Activated CD4-positive, alpha-beta T cell treated with anti-CD3 and anti-CD28 coated beads, Interleukin-2, amount 10 ng/mL, durations not matched to agents 7 days and 5 days (primary cell): ENCODE measurements around the gene DCST2. TPM values are rescaled to one million over a fixed set of nuclear protein-coding genes. Genes with fewer than 3 reads are reported as not detected.

Source experiments
- CTCF ChIA-PET: fragments of 350-600 bp; sonication (Branson Sonifier 250); formaldehyde crosslinking; loops from one replicate; lab custom pipeline; 2021; ENCODE audit warnings: antibody characterized with exemption; lab: Charles Lee
- POLR2A ChIA-PET: fragments of 350-600 bp; sonication (Branson Sonifier 250); formaldehyde crosslinking; loops from one replicate; lab custom pipeline; 2021; ENCODE audit warnings: antibody characterized with exemption; lab: Charles Lee
- DNase-seq: peaks from one replicate; pipeline ENCODE4 v3.0.0-alpha.2; 2020
- H3K27ac Mint-ChIP-seq: one replicate; pipeline ENCODE4 v1.8.0; 2021; ENCODE audit warnings: mild to moderate bottlenecking, moderate library complexity, mixed read lengths
- H3K27me3 Mint-ChIP-seq: one replicate; pipeline ENCODE4 v1.8.0; 2021; ENCODE audit warnings: mixed read lengths
- H3K36me3 Mint-ChIP-seq: one replicate; pipeline ENCODE4 v1.8.0; 2021; ENCODE audit warnings: low read depth, mixed read lengths
- H3K4me1 Mint-ChIP-seq: one replicate; pipeline ENCODE4 v1.8.0; 2021; ENCODE audit warnings: mixed read lengths
- H3K4me3 Mint-ChIP-seq: one replicate; pipeline ENCODE4 v1.8.0; 2021; ENCODE audit warnings: mild to moderate bottlenecking, moderate library complexity, mixed read lengths
- H3K9me3 Mint-ChIP-seq: one replicate; pipeline ENCODE4 v1.8.0; 2021; ENCODE audit warnings: mixed read lengths
- microRNA-seq: library from miRNA; unstranded; fragments of <30 nt; microRNA quantifications from one replicate; pipeline ENCODE4 v1.2.0, GENCODE V29; 2021; ENCODE audit warnings: borderline microRNAs expressed, borderline replicate concordance
- total RNA-seq, 2 experiments: library from RNA; stranded (reverse); gene quantifications; one replicate each; pipeline ENCODE4 v1.2.3, GENCODE V29; 2021

The DCST2 gene
- total RNA-seq, 2 experiments from 2014 or later = 0.50 to 0.73 TPM

GRCh38 chr1:154972517-154973343, 60.9 kb downstream of the DCST2 start:
- DNase-seq = no peak
- ChIA-PET POLR2A (interaction anchor here (1.6 kb wide), 1 partner anchor 22 kb away, joined by 6 read pairs; no protein-coding TSS in a partner anchor), CTCF (interaction anchor here (0.6 to 6.4 kb wide), 11 partner anchors 11 to 89 kb away, joined by 3 to 26 read pairs (median 5); partner anchors contain the start of genes FLAD1, PBXIP1, PMVK and PYGO2)
- no peak overlapping the region for H3K27ac Mint-ChIP-seq
- H3K4me3 Mint-ChIP-seq = no peak overlapping the region
- peaks cover 43% of the 10 kb centered on the region for H3K4me1 Mint-ChIP-seq
- H3K36me3 Mint-ChIP-seq = peaks cover 32% of the 10 kb centered on the region
- no peaks in the 10 kb centered on the region for H3K27me3 Mint-ChIP-seq
- H3K9me3 Mint-ChIP-seq = no peaks in the 10 kb centered on the region

GRCh38 chr1:154972213-154972516, 61.4 kb downstream of the DCST2 start:
- H3K4me3 Mint-ChIP-seq = no peak overlapping the region
- peaks cover 48% of the 10 kb centered on the region for H3K4me1 Mint-ChIP-seq
- H3K9me3 Mint-ChIP-seq = no peaks in the 10 kb centered on the region
- no peak for DNase-seq
- no peaks in the 10 kb centered on the region for H3K27me3 Mint-ChIP-seq
- no peak overlapping the region for H3K27ac Mint-ChIP-seq
- peaks cover 33% of the 10 kb centered on the region for H3K36me3 Mint-ChIP-seq
- CTCF ChIA-PET = interaction anchor here (0.6 to 6.4 kb wide), 7 partner anchors 11 to 38 kb away, joined by 3 to 26 read pairs (median 7); partner anchors contain the start of genes FLAD1, LENEP, PMVK and PYGO2
- POLR2A ChIA-PET = no interaction called here

GRCh38 chr1:154971341-154971998, 62.1 kb downstream of the DCST2 start:
- Mint-ChIP-seq H3K27ac (peak overlapping the region; percentile 63), H3K4me3 (peak overlapping the region; percentile 25), H3K27me3 (no peaks in the 10 kb centered on the region), H3K9me3 (no peaks in the 10 kb centered on the region), H3K4me1 (peaks cover 51% of the 10 kb centered on the region), H3K36me3 (peaks cover 32% of the 10 kb centered on the region)
- ChIA-PET CTCF (interaction anchor here (0.6 to 6.4 kb wide), 11 partner anchors 10 to 201 kb away, joined by 3 to 26 read pairs (median 7); partner anchors contain the start of genes FLAD1, KRTCAP2, LENEP and PMVK), POLR2A (no interaction called here)
- DNase-seq = no peak

GRCh38 chr1:154970631-154971340, 62.8 kb downstream of the DCST2 start, which contains the start of gene SHC1:
Gene SHC1, minus strand, starts transcription at chr1:154970747. Its CDS starts 221 bp downstream, at chr1:154970526.
- Mint-ChIP-seq H3K4me1 (peaks cover 51% of the 10 kb centered on the region), H3K4me3 (peak within 1 kb of the TSS; percentile 25), H3K27me3 (no peaks in the 10 kb centered on the region), H3K9me3 (no peaks in the 10 kb centered on the region), H3K36me3 (peaks cover 34% of the 10 kb centered on the region), H3K27ac (peak within 1 kb of the TSS; percentile 72)
- DNase-seq = peak; percentile 39
- ChIA-PET CTCF (interaction anchor here (0.9 to 6.4 kb wide), 11 partner anchors 10 to 202 kb away, joined by 3 to 26 read pairs (median 7); partner anchors contain the start of genes FLAD1, KRTCAP2, LENEP and PMVK), POLR2A (interaction anchor here (0.6 kb wide), 1 partner anchor 82 kb away, joined by 3 read pairs; no protein-coding TSS in a partner anchor)

- Mint-ChIP-seq H3K4me1 (peaks cover 51% of the 10 kb centered on the region), H3K36me3 (peaks cover 34% of the 10 kb centered on the region), H3K4me3 (no peak overlapping the region), H3K9me3 (no peaks in the 10 kb centered on the region), H3K27me3 (no peaks in the 10 kb centered on the region), H3K27ac (no peak overlapping the region)
- CTCF ChIA-PET = interaction anchor here (1.0 to 6.4 kb wide), 6 partner anchors 9 to 202 kb away, joined by 3 to 26 read pairs (median 8); partner anchors contain the start of genes FLAD1, KRTCAP2, PBXIP1 and PYGO2
- no peak for DNase-seq
- POLR2A ChIA-PET = interaction anchor here (1.0 kb wide), 1 partner anchor 13 kb away, joined by 3 read pairs; the partner anchor contains the start of gene FLAD1
Observed at GRCh38 chr1:154969860-154970452, 63.6 kb downstream of the DCST2 start.

GRCh38 chr1:154969246-154969645, 64.3 kb downstream of the DCST2 start:
- peaks cover 38% of the 10 kb centered on the region for H3K36me3 Mint-ChIP-seq
- ChIA-PET POLR2A (interaction anchor here (1.0 kb wide), 1 partner anchor 14 kb away, joined by 3 read pairs; the partner anchor contains the start of gene FLAD1), CTCF (interaction anchor here (0.8 to 6.4 kb wide), 5 partner anchors 8 to 33 kb away, joined by 3 to 26 read pairs (median 10); partner anchors contain the start of genes FLAD1, PBXIP1, PMVK and PYGO2)
- peaks cover 53% of the 10 kb centered on the region for H3K4me1 Mint-ChIP-seq
- H3K27me3 Mint-ChIP-seq = no peaks in the 10 kb centered on the region
- H3K4me3 Mint-ChIP-seq = no peak overlapping the region
- DNase-seq = no peak
- H3K27ac Mint-ChIP-seq = peak overlapping the region; percentile 72
- H3K9me3 Mint-ChIP-seq = no peaks in the 10 kb centered on the region

- Mint-ChIP-seq H3K4me1 (peaks cover 56% of the 10 kb centered on the region), H3K27me3 (no peaks in the 10 kb centered on the region), H3K9me3 (no peaks in the 10 kb centered on the region), H3K36me3 (peaks cover 41% of the 10 kb centered on the region), H3K27ac (peak overlapping the region; percentile 72), H3K4me3 (no peak overlapping the region)
- ChIA-PET POLR2A (interaction anchor here (1.0 kb wide), 1 partner anchor 14 kb away, joined by 3 read pairs; the partner anchor contains the start of gene FLAD1), CTCF (interaction anchor here (0.8 to 2.7 kb wide), 3 partner anchors 31 to 49 kb away, joined by 3 to 10 read pairs (median 4); partner anchors contain the start of gene PMVK)
- DNase-seq = no peak
Observed at GRCh38 chr1:154968731-154969130, 64.8 kb downstream of the DCST2 start.

Small RNAs within 50 kb of the gene (microRNA-seq; reads per million reads assigned to microRNA genes)
- gene MIR4258 = not detected

Other genes starting within 250 kb of the DCST2 start
- gene KCNN3, start 163.5 kb downstream of the DCST2 start, total RNA-seq = under 1 TPM in 1 of 2 experiments, not detected in 1; 0.17 TPM
- gene PMVK, start 97.1 kb downstream of the DCST2 start, total RNA-seq = 10 to 100 TPM; 25.7 to 40.2 TPM
- gene PBXIP1, start 77.7 kb downstream of the DCST2 start, total RNA-seq = 10 to 100 TPM; 74.6 to 92.0 TPM
- 10 to 100 TPM; 50.0 to 50.2 TPM for gene PYGO2, start 72.0 kb downstream of the DCST2 start, total RNA-seq
- 100 to 1,000 TPM in 1 of 2 experiments, 10 to 100 TPM in 1; 75.1 to 104 TPM for gene SHC1, start 63.0 kb downstream of the DCST2 start, total RNA-seq
- 100 to 1,000 TPM; 147 to 157 TPM for gene CKS1B, start 59.1 kb downstream of the DCST2 start, total RNA-seq
- 10 to 100 TPM; 41.2 to 41.3 TPM for gene FLAD1, start 50.4 kb downstream of the DCST2 start, total RNA-seq
- gene LENEP, start 40.2 kb downstream of the DCST2 start, total RNA-seq = 1 to 10 TPM in 1 of 2 experiments, under 1 TPM in 1; 0.85 to 1.0 TPM
- 100 to 1,000 TPM; 112 to 127 TPM for gene ZBTB7B, start 31.0 kb downstream of the DCST2 start, total RNA-seq
- gene DCST1, start within 50 bp of the DCST2 start, total RNA-seq = not detected
- gene ADAM15, start 17.5 kb upstream of the DCST2 start, total RNA-seq = 10 to 100 TPM; 40.2 to 45.0 TPM
- 1 to 10 TPM; 8.2 to 8.3 TPM for gene EFNA4, start 30.0 kb upstream of the DCST2 start, total RNA-seq
- gene EFNA3, start 45.1 kb upstream of the DCST2 start, total RNA-seq = 1 to 10 TPM; 2.3 to 2.7 TPM
- under 1 TPM in 1 of 2 experiments, not detected in 1; 0.15 TPM for gene EFNA1, start 94.1 kb upstream of the DCST2 start, total RNA-seq
- 10 to 100 TPM; 37.2 to 42.3 TPM for gene SLC50A1, start 102.1 kb upstream of the DCST2 start, total RNA-seq
- 10 to 100 TPM; 50.1 to 58.9 TPM for gene DPM3, start 106.8 kb upstream of the DCST2 start, total RNA-seq
- 100 to 1,000 TPM; 183 to 308 TPM for gene KRTCAP2, start 139.5 kb upstream of the DCST2 start, total RNA-seq
- gene TRIM46, start 140.1 kb upstream of the DCST2 start, total RNA-seq = 10 to 100 TPM; 14.2 to 15.5 TPM
- 10 to 100 TPM; 21.2 to 23.6 TPM for gene THBS3, start 174.1 kb upstream of the DCST2 start, total RNA-seq
- gene MTX1, start 174.9 kb upstream of the DCST2 start, total RNA-seq = 10 to 100 TPM; 32.8 to 37.3 TPM
- 10 to 100 TPM; 22.8 to 22.9 TPM for gene ENTREP3, start 221.7 kb upstream of the DCST2 start, total RNA-seq
- gene SCAMP3, start 228.6 kb upstream of the DCST2 start, total RNA-seq = 10 to 100 TPM; 88.7 to 96.4 TPM
- gene CLK2, start 239.7 kb upstream of the DCST2 start, total RNA-seq = 100 to 1,000 TPM in 1 of 2 experiments, 10 to 100 TPM in 1; 100.0 to 104 TPM
- gene HCN3, start 243.7 kb upstream of the DCST2 start, total RNA-seq = 1 to 10 TPM; 2.5 to 3.4 TPM